ENCODE measurements around the gene EYA2. TPM values are rescaled to one million over a fixed set of nuclear protein-coding genes. Genes with fewer than 3 reads are reported as not detected.

The EYA2 gene
- total and polyA plus RNA-seq, 4 donors, result 0.17 to 0.54 (median 0.23) TPM; not detected in 1

- no peak for DNase-seq (ENCODE audit: low spot score)
- TF ChIP-seq HNF4G (IDR thresholded peaks at IDR 0.05) (no peak), REST (IDR thresholded peaks at IDR 0.05) (peak; percentile 97)
- H3K27me3 ChIP-seq (ENCODE audit: control insufficient read depth in 4 of 4, insufficient read depth in 4 of 4, low read length in 3 of 4), result no peaks in the 10 kb centered on the region
Measured at GRCh38 chr20:47016068-47016664, 121.5 kb downstream of the EYA2 start.

GRCh38 chr20:47018381-47018780 is 123.7 kb downstream of the EYA2 start:
- no peaks in the 10 kb centered on the region for H3K4me1 ChIP-seq (ENCODE audit: control insufficient read depth in 4 of 4, insufficient read depth in 4 of 4, low read length in 3 of 4)
- no peak overlapping the region for H3K27ac ChIP-seq (ENCODE audit: low read depth in 1 of 2, low read length in 2 of 2)
- no peak overlapping the region for H3K9ac ChIP-seq (ENCODE audit: low read depth in 1 of 2, low read length in 2 of 2)
- no peaks in the 10 kb centered on the region for H3K27me3 ChIP-seq (ENCODE audit: control insufficient read depth in 4 of 4, insufficient read depth in 4 of 4, low read length in 3 of 4)
- TF ChIP-seq EGR1 (IDR thresholded peaks at IDR 0.05; ENCODE audit: low read depth in 2 of 2) (no peak), FOXA2 (IDR thresholded peaks at IDR 0.05) (no peak), ATF3 (IDR thresholded peaks at IDR 0.05) (no peak), GABPA (IDR thresholded peaks at IDR 0.05 in 1 of 2, conservative IDR thresholded peaks at IDR 0.05 in 1 of 2) (no peak), JUND (IDR thresholded peaks at IDR 0.05) (no peak), RXRA (IDR thresholded peaks at IDR 0.05) (no peak), REST (IDR thresholded peaks at IDR 0.05) (no peak), NR2F2 (IDR thresholded peaks at IDR 0.05) (no peak), CTCF (IDR thresholded peaks at IDR 0.05; ENCODE audit: low read depth, low read length, missing input control) (no peak), HNF4A (conservative IDR thresholded peaks at IDR 0.05) (no peak), ZBTB33 (IDR thresholded peaks at IDR 0.05) (no peak), MAX (IDR thresholded peaks at IDR 0.05) (no peak), RAD21 (IDR thresholded peaks at IDR 0.05) (no peak), SP1 (IDR thresholded peaks at IDR 0.05) (no peak), FOXA1 (IDR thresholded peaks at IDR 0.05) (no peak)
- DNase-seq (ENCODE audit: low spot score), result no peak
- H3K36me3 ChIP-seq (ENCODE audit: control insufficient read depth in 4 of 4, insufficient read depth in 3 of 4, low read depth in 1 of 4, low read length in 3 of 4), result no peaks in the 10 kb centered on the region
- 83% methylated on average over 11 of the region's 11 CpGs for WGBS
- no peaks in the 10 kb centered on the region for H3K9me3 ChIP-seq (ENCODE audit: control insufficient read depth in 4 of 4, low read length in 3 of 4)
- no peak overlapping the region for H3K4me3 ChIP-seq (ENCODE audit: low read depth in 1 of 3, low read length in 3 of 3)

More at GRCh38 chr20:47016068-47016664, 121.5 kb downstream of the EYA2 start:
- no peak overlapping the region for H3K27ac ChIP-seq (ENCODE audit: low read depth in 1 of 2, low read length in 2 of 2)
- H3K9ac ChIP-seq (ENCODE audit: low read depth in 1 of 2, low read length in 2 of 2), result no peak overlapping the region
- H3K4me1 ChIP-seq (ENCODE audit: control insufficient read depth in 4 of 4, insufficient read depth in 4 of 4, low read length in 3 of 4), result no peaks in the 10 kb centered on the region
- WGBS, result 77% methylated on average over 8 of the region's 8 CpGs
- H3K4me3 ChIP-seq (ENCODE audit: low read depth in 1 of 3, low read length in 3 of 3), result no peak overlapping the region
- H3K36me3 ChIP-seq (ENCODE audit: control insufficient read depth in 4 of 4, insufficient read depth in 3 of 4, low read depth in 1 of 4, low read length in 3 of 4), result no peaks in the 10 kb centered on the region
- no peaks in the 10 kb centered on the region for H3K9me3 ChIP-seq (ENCODE audit: control insufficient read depth in 4 of 4, low read length in 3 of 4)
